Measurements from ENCODE around the gene TRABD. TPM values are rescaled to one million over a fixed set of nuclear protein-coding genes. Genes with fewer than 3 reads are reported as not detected.
"Not testable (repeated sequence)": the region's sequence is repeated elsewhere in the genome, so short reads cannot be mapped to it uniquely, and the experiment has no call there.

Gene TRABD
- total RNA-seq, 3 donors from 2014 or later: 17.3 to 35.7 (median 28.2) TPM

GRCh38 chr22:50203288-50203687 is 17.6 kb downstream of the TRABD start:
- intact Hi-C loops (cut with DNase I; ENCODE audit: low total_unique reads): loop anchor here (10.0 kb wide), 1 partner anchor 48 kb away; no protein-coding TSS in a partner anchor
- H3K4me3 ChIP-seq: no peak overlapping the region

GRCh38 chr22:50204571-50204970 is 18.9 kb downstream of the TRABD start:
- intact Hi-C loops (cut with DNase I; ENCODE audit: low total_unique reads): loop anchor here (10.0 kb wide), 1 partner anchor 50 kb away; no protein-coding TSS in a partner anchor
- no peak overlapping the region for H3K27ac ChIP-seq
- no peaks in the 10 kb centered on the region for H3K9me3 ChIP-seq
- H3K27me3 ChIP-seq: no peaks in the 10 kb centered on the region
- H3K36me3 ChIP-seq: no peaks in the 10 kb centered on the region
- H3K4me1 ChIP-seq: no peaks in the 10 kb centered on the region
- TF ChIP-seq CTCF (IDR thresholded peaks at IDR 0.05) (no peak), POLR2AphosphoS5 (IDR thresholded peaks at IDR 0.05) (no peak), POLR2A (IDR thresholded peaks at IDR 0.05) (no peak)
- H3K4me3 ChIP-seq: no peak overlapping the region
- DNase-seq (ENCODE audit: low spot score in 2 of 2): no peak

More at GRCh38 chr22:50203288-50203687, 17.6 kb downstream of the TRABD start:
- TF ChIP-seq CTCF (IDR thresholded peaks at IDR 0.05): no peak
- no peak for TF ChIP-seq POLR2A (IDR thresholded peaks at IDR 0.05)
- TF ChIP-seq POLR2AphosphoS5 (IDR thresholded peaks at IDR 0.05): no peak
- Histone ChIP-seq H3K36me3 (no peaks in the 10 kb centered on the region), H3K27me3 (no peaks in the 10 kb centered on the region), H3K9me3 (no peaks in the 10 kb centered on the region), H3K4me1 (no peaks in the 10 kb centered on the region), H3K27ac (no peak overlapping the region)
- DNase-seq (ENCODE audit: low spot score in 2 of 2): no peak

- not testable (repeated sequence) for H3K27me3 ChIP-seq; H3K4me3 ChIP-seq; H3K36me3 ChIP-seq; DNase-seq (ENCODE audit: low spot score in 2 of 2); H3K9me3 ChIP-seq; H3K27ac ChIP-seq; H3K4me1 ChIP-seq
- intact Hi-C loops (cut with DNase I; ENCODE audit: low total_unique reads): loop anchor here (10.0 kb wide), 1 partner anchor 50 kb away; no protein-coding TSS in a partner anchor
Observed at GRCh38 chr22:50204998-50205397, 19.3 kb downstream of the TRABD start.

GRCh38 chr22:50205781-50206569 is 20.3 kb downstream of the TRABD start:
- Histone ChIP-seq H3K4me1 (no peaks in the 10 kb centered on the region), H3K27ac (peak overlapping the region in 1 of 2 donors; percentile 3), H3K4me3 (no peak overlapping the region), H3K36me3 (no peaks in the 10 kb centered on the region), H3K27me3 (no peaks in the 10 kb centered on the region), H3K9me3 (no peaks in the 10 kb centered on the region)
- no peak for TF ChIP-seq POLR2A (IDR thresholded peaks at IDR 0.05)
- no peak for TF ChIP-seq CTCF (IDR thresholded peaks at IDR 0.05)
- no peak for TF ChIP-seq POLR2AphosphoS5 (IDR thresholded peaks at IDR 0.05)
- intact Hi-C loops (cut with DNase I; ENCODE audit: low total_unique reads): loop anchor here (10.0 kb wide), 1 partner anchor 51 kb away; no protein-coding TSS in a partner anchor
- no peak for DNase-seq (ENCODE audit: low spot score in 2 of 2)

- TF ChIP-seq POLR2AphosphoS5 (IDR thresholded peaks at IDR 0.05) (no peak), CTCF (IDR thresholded peaks at IDR 0.05) (no peak), POLR2A (IDR thresholded peaks at IDR 0.05) (no peak)
- Histone ChIP-seq H3K36me3 (no peaks in the 10 kb centered on the region), H3K4me1 (no peaks in the 10 kb centered on the region), H3K27ac (peak overlapping the region in 1 of 2 donors; percentile 3), H3K4me3 (no peak overlapping the region), H3K9me3 (no peaks in the 10 kb centered on the region), H3K27me3 (no peaks in the 10 kb centered on the region)
- intact Hi-C loops (cut with DNase I; ENCODE audit: low total_unique reads): loop anchor here (10.0 kb wide), 1 partner anchor 52 kb away; no protein-coding TSS in a partner anchor
- no peak for DNase-seq (ENCODE audit: low spot score in 2 of 2)
Observed at GRCh38 chr22:50206599-50206998, 20.9 kb downstream of the TRABD start.

Measured in breast epithelium (tissue), 4 donors.